HG02759 (cell line): ENCODE data around the gene TNFRSF14.

Experiments used
- ATAC-seq: cut with Tn5 transposase; IDR thresholded peaks from one replicate; pipeline ENCODE4 v1.9.1; 2021; ENCODE audit warnings: mild to moderate bottlenecking, moderate library complexity; ENCODE audit not compliant: unreplicated experiment

TNFRSF14 gene

DNA sequence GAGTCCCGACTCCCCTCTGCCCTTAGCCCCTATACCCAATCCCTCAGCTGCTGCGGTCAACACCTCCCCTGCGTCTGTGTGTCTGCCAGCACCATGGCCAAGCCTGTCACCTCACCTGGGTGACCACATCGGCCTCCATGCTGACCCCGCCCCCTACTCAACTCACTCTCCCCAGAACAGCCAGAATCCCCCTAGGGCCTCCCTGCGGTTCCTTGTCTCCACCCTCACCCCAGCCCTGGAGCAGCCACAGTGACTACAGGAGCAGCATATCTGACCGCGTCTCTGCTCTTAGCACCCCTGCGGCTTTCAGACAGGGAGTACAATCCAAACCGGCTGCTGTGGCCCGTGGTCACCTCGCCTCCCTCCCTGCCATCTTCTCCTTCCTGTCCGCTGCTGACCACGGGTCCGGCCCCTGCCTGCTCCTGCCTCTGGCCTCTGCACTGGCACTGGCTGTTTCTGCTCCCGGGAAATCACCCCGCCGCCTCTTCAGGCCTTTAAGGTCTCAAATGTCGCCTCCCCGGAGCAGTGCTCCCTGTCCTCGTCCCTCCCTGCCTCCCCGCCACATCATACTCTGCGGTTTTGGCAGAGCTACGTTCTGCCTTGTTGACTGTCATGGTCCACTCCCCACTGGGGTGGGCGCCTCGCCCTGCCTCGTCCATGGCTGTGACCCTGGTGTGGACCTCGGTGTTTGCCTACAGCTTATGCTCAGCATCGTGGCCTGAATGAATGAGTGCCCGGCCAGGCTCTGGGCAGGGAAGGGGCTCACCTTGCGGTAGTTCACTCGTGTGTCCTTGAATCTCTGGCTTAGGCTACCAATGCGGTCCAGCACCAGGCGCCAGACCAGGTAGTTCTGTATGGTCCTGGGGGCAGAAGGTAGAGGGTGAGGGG lies 41.5 kb downstream of the TNFRSF14 start:
- no peak for ATAC-seq

DNA sequence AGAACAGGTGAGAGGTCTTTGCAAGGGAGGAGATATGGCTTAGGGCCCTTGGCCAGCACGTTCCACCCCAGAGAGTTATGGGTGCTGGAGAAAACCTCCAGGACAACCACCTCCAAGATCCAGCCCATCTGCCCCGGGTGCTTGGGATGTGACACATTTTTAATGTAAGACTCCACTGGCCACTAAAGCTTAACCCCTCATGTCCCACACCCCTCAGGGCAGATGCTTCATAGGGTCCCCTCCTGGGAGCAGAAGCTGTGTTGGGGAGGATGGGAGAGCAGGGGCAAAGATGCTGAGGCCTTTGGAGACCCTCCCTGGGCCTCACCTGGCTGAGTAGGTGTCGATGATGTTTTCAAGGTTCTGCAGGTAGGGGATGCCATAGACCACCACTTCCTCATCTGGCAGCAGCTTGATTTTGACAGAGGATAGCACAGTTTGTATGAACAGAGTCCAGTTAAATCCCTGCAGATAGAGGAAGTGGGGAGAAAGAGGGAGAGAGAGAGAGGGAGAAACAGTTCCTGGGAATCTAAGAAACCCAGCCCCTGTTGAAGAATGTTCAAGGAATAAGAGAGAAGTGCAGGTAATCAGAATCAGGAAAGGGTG lies 42.3 kb downstream of the TNFRSF14 start:
- no peak for ATAC-seq

DNA sequence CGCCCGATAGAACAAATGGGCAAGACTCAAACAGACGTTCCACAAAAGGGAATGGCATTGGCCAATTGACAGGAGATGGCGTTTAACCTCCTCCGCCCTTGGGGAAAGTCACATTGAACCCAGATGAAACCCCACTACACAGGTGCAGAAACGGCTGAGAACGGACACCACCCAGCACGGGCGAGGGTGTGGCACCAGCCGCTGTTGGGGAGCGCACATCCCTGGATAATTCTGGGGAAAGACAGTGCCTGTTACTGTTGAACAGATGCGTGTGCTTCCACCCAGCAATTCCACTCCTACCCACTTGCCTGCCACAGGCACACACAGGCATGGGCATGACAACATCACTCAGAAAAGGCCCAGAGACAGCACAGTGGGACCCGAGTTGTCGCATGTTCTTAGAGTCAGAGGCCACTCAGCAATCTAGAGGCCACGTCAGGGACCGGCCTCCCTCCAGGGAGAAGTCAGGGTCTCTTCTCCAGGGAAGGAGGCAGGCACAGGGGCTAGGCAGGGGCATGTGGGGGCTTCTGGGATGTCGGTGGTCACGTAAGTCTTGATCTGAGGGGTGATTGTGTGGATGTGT lies 45.6 kb downstream of the TNFRSF14 start:
- ATAC-seq, result no peak

DNA sequence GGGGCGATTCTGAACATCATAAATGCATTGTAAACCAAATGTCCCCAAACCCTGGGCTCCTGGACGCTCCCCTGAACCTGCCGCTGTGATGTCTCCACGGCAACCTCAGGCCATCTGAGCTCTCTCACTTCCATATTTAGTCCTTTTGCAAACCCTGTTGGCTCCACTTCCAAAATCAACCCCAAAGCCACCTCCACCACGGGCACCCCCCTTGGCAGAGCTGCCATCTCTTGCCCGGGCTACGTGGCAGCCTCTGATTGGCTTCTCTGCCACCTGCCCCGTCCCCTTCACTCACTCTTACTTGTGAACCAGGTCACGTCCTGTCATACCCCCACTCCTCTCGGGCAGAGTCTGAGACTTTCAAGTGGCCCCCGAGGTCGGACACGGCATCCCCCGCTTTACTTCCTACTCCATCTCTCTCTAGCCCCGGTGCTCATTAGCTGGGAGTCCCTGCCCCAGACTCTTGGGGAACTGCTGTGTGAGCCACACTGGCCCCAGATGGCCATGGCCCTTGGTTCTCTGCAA lies 46.2 kb downstream of the TNFRSF14 start:
- ATAC-seq, result no peak

DNA sequence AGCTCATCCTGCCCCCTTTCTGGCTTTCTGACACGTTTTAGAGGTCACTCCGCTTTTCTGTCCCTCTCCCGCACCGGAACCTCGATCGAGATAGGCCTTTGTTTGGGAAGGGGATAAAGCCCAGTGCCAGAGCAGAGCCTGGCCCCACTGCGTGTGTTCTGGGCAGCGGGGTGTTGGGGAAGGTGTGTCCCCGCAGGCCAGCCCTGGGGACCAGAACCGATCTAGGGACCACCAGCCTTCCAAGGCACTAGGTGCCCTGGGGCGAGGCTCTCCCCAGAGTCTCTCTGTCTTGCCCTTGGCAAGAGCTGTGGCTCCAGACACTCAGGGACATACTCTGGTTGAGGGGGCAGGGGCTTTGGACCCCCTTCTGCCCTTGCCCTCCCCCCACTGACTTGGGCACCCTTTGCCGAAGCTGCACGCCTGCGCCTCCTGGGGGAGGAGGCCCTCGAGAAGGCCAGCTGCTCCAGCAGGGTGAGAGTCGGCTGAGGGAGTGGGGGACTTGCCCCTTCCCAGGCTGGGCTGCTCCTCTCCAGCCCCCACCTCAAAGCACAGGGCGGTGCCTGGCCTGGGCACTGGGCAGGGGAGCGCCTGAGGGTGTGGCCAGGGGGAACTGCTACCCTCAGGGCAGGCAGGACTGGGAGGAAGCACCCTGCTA lies 46.8 kb downstream of the TNFRSF14 start:
- ATAC-seq, result no peak

DNA sequence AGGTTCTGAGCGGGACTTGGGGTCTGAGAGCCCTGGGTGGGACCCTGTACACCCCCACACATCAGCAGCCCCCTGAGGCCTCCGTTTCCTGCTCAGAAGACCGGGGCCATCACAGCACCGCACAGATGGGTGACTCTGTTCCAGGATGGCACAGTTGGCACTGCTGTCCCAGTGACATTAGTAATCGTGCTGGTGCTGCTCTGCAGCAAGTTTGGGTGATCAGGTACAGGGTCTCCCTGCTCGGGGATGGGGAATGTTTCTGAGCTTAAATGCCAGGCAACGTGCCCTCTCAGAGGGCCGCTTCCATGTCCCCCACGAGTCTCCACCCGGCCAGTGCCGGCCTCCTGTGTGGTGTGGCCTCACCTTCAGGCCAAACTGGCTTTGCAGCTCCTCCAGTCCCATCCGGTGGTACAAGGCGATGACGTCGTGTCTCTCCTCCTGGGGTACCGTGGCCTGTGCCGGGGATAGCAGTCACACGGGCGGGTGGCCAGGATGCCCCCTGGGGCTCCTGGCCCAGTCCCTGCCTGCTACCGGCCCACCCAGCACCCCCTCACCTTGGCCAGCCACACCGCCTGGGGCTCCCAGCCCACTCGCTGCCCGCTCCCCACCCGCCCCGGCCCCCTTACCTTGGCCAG lies 47.5 kb downstream of the TNFRSF14 start:
- no peak for ATAC-seq

DNA sequence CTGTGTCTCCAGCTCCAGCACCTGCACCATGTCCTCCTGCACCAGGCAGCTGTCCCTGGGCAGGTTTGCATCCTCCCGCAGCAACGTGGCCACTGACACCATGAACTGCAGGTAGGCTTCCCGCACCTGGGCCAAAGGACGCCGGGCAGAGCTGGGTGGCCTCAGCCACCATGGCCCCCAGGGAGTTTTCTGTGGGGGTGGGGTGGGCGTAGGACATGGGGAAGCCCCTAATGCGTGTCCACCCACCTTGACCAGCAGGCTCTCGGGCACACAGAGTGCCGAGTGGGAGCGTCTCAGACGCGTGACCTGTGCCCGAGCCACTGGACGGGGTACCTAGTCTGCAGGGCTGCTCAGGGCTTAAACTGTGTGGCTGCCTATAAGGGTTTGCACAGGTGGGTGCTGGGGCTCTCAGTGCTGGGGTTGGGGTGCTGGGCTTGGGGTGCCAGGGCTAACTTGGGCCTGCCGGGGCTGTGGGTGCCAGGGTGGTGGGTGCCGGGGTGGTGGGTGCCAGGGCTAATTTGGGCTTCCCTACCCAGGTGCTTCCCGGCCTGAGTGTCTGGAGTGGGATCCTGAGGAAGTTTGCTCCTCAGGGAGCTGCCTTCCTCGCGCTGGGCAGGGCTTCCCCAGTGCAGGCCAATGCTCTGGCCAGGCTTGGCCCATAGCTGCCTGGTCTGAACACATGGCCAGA lies 48.1 kb downstream of the TNFRSF14 start:
- no peak for ATAC-seq

DNA sequence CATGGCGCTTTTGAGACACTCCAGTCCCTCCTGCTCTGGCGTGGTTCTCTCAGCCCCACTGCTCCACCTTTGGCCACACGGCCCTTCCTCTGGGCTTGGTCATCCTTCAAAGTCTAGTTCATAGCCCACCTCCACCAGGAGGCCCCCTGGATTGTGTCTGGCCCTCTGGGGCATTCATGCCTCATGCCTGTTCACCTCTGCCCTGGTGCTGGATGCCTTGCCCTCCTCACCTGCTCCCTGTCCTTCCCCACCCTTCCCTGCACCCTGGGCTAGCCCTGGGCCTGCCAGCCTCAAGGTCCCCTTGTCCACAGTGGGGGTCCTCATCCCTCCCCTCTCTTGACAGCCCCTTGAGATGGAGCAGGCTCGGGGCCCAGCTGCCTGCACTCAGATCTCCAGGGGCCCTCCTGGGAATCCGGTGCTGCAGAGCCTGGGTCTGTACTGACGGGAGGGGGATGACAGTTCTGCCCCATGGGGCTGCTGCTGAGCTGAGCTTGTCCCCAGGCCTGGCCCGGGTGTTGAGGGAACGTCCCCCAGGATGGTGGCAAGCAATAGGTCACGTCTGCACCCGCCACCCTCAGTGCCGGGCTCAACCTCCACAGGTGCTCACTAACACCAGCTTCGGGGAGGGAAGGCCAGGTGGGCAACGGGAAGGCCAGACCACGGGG lies 48.8 kb downstream of the TNFRSF14 start:
- ATAC-seq, result no peak

DNA sequence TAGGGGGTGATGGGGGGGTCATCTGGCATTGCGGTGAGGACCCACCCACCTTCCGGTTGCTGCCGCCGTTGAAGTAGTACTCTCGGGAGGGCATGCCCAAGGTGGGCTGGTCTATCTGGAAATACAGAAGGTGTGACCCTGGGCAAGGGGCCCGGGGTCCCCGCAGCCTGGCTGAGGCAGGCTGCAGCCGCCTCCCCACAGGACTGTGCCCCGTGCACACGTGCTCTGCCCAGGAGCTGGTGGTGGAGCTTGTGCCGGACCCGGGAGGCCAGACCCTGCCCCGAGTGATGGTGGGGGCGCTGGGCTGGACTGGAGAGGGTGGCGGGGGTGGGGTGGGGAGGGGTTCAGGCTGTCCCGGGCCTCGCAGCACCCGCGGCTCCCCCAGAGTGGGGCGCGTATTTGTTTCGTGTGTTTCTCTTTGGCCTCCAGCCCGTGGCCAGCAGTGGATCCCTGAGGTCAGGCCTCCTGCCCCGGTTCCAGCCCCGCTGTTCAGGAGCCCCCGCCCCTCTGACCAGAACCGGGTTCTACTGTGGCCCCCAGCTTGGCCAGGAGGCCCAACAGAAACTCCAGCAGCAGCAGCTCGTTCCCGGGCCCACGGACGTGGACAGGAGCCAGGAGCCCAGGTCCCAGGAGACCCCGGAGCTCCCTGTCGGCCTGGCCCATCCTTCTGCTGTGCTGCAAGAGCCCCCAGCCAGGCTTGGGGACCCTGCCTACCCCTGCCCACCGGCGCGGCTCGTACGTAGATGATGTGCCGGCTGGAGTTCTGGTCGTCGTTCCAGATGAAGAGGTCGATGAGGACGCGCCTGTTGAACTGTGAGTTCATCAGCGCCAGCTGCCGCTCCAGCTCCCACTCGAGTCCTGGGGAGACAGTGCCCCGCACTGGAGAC lies 49.6 kb downstream of the TNFRSF14 start:
- ATAC-seq, result no peak

DNA sequence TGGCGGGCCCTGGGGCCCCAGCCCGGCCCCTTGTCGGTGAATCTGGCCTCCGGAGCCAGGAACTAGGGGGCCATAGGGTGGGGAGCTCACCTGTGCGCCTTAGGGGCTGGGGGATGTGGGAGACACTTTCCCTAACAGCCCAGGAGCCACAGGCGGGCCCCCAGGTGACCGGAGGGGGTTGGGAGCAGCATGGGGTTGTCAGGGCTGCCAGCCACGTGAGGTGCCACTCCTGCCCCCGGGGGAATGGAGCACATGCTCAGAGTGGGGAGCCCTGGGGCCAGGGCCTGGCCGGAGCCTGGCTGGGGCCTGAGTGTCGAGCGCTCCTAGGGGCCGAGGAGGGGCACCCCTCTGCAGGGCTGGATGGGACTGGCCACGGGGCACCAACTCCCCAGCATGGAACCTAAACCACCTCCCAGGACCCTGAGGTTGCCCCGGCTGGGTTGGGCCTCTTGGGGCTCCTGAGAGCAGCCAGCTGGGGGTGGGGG lies 50.3 kb downstream of the TNFRSF14 start:
- no peak for ATAC-seq

DNA sequence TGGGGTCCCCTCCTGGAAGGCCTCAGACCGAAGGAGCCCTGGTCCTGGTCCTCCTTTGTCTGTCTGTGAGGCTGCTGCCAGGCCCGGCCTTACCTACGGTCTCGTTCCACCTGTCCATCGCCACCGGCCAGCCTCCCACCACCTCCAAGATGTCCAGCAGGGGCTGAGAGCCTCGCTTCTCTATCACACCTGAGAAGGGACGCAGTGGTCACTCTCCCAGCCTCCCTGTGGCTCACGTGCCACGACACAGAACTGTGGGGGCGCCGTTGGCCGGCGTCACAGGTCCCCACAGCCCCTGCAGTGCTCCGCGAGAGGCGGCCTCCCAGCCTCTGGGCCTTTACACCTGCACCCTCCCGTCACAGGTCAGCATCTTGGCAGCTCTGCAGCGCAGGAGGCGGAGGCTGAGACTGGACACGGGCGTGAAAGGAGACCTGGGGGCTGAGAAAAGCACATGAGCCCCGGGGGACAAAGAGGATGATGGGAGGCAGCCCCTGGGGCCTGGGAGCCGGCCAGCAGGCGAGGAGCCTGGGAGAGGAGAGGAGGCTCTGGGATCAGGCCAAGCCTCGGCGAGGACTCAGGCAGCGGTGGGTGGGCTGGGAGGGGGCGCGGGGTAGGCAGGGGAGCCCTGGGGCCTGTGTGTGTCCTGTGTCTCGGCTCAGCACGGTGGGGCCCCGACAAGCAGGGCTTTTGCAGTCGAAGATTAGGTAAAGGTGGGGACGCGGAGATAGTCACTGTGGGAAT lies 50.9 kb downstream of the TNFRSF14 start:
- ATAC-seq, result no peak

DNA sequence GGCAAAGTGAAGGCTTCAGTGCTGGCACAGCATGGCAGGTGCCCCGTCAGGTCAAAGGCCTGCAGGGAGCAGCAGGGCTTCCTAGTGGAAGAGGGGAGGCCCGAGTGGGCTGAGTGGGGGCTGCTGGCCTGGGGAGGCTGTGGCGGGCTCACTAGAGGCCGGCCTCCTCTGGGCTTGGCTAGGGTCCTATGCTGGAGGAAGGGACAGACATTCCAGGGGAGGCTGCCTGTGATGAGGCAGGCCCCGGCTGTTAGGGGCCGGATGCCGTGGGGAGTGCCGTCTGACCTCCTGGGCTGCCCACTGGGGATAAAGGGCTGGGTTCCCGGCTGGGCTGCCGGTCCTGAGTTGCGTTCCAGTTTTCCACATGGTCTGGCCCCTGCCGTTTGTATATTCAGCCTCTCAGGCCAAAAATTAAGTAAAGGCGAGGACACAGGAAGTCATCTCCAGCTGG lies 51.5 kb downstream of the TNFRSF14 start:
- ATAC-seq, result no peak

DNA sequence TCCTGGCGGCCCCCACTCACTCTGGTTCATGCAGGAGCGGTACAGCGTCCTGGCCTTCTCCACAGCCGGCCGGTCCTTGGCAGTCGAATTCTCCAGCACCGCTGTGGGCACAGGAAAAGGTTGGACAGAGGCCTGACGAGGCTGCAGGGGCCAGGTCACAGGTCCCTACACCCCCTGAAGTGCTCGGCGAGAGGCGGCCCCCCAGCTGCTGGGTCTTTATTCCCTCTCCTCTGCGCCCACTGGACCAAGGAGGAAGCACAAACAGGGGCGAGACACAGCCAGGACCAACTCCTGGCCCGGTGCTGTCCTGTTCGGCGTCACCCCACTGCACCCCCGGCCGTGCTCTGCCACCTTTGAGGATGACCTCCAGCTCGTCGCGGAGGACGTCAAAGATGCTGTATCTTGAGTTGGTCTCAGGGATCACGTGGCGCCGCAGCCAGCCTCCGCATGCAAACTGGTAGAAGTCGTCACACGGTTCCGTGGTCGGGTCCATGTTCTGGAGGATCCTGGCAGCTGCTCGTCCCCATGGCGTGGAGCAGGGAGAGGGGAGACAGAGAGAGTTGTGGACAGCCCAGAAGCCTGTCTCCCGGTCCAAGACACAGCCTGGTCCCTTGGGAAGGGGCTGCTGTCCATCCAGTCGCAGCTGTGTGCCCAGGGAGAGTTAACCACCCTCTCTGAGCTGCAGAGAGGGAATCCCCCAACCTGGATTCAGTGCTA lies 53.3 kb downstream of the TNFRSF14 start:
- ATAC-seq, result no peak

DNA sequence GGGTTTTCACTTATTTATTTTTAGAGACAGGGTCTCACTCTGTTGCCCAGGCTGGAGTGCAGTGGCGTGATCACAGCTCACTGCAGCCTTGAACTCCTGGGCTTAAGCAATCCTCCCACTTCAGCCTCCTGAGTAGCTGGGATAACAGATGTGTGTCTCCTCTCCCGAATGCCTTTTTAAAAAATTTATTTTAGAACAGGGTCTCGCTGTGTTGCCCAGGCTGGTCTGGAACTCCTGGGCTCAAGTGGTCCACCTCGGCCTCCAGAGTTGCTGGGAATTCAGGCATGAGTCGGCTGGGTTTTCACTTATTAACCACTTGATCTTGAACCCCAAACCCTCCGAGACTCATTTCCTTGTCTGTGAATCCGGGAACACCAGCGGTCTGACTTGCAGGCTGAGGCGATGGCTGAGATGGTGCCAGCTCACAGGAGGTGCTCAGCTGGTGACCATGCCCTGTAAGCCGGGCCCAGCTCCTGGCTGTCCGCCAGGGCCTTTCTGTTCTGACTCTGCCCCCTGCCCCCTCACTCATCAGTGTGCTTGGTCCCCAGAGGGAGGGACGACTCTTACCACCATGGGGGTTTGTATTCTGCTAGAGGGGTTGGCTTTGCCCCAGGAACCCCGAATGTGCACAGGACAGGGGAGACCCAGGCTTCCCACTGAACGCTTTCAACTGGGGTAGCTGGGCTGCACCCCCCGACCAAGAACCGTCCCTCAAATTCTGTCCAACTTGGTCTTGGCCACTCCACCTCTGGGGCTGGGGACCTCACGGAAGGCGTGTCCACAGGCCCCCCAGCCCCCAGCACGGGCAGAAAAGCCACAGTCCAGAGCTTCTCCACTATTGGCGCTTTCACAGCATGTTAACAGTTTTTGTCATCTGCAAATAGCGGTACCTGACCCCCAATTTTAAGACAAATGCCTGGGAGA lies 54.1 kb downstream of the TNFRSF14 start:
- ATAC-seq, result no peak

DNA sequence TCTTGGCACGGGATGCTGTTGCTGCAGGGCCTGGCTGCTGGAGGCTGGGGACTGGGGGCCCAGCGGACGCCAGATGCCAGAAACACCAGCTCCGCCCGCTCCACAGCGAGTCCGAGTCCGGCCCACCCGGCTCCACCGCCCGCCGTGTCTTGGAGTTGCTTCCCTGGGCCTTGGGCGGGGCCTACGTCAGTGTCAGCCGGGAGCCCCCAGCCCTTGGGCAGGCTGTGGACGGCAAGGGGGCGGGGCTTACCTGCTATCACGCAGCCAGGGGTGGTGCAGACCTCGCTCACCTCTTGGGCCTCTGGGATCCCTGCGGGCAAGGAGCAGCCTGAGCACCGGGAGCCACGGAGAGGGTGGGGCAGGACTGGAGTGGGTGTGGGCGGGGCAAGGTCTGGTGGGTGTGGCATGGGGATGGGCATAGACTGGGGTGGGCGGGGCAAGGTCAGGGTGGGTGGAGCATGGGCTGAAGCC lies 54.9 kb downstream of the TNFRSF14 start:
- ATAC-seq, result no peak
